Mesendoderm (in vitro differentiated cells): ENCODE results near the gene B3GAT3. TPM values are rescaled to one million over a fixed set of nuclear protein-coding genes. Genes with fewer than 3 reads are reported as not detected.

ENCODE experiments used
- small RNA-seq: library from polyadenylated mRNA; stranded (forward); fragments of <200 nt; extraction: miRNeasy Mini kit (QIAGEN cat#:217004); gene quantifications from one replicate; pipeline ENCODE3, GENCODE V24; 2013; ENCODE audit not compliant: insufficient read depth

Gene B3GAT3

Small RNA genes lying within 50 kb of the gene (small RNA-seq; reads per million reads assigned to genes)
- gene AP001458.1 (not detected), gene MIR6747 (1.3 reads per million), gene SNORA57 (not detected)
